SH-SY5Y (cell line): ENCODE data around the gene AP5Z1.

Experiments
- GATA2 ChIP-seq: IDR thresholded peaks from 2 replicates; pipeline ENCODE4 v1.6.1; 2011; ENCODE audit warnings: mild to moderate bottlenecking, low read depth, low read length
- GATA3 ChIP-seq: IDR thresholded peaks from 2 replicates; pipeline ENCODE4 v1.6.1; 2011; ENCODE audit warnings: low read depth, mild to moderate bottlenecking, low read length, moderate library complexity

Gene AP5Z1

DNA sequence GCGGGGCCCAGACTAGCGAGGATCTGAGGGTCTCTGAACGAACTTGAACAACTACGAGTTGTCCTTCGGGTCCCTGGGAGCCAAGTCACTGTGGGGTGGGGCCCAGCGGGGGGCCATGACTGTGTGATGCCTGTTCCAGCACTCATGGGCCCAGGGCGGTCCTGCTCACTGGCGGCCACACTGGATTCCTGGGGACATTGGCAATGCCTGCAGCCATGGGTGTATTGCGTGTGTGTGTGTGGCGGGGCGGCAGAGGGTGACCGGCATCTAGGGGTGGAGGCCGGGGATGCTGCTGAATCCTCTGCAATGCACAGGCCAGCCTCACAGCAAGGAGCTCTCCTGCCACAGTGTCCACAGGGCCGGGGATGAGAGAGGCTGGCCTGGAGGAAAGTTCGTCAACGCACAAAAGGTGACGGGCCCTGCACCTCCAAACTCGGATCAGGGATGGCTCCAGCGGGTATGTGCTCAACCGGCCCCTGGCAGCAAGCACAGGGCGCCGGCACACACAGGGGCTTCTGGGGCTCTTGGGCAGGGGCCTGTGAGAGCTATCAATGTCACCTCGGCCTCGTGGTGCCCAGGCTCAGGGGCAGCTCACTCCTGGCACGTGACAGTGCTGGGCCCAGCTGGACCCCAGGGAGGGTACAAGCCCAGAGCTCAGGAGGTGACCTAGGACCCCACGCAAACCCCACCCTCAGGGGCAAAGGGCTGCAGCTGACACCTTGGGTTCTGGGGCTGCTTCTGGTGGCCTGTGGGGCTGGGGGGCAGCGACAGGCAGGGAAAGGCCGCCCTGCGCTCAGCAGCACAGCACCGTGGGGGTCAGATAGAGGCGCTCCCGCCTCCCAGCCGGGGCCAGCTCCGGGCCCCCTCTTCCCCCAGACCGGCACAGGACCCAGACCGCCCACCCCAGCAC, 58.5 kb downstream of the AP5Z1 start:
- TF ChIP-seq GATA2 (no peak), GATA3 (no peak)

DNA sequence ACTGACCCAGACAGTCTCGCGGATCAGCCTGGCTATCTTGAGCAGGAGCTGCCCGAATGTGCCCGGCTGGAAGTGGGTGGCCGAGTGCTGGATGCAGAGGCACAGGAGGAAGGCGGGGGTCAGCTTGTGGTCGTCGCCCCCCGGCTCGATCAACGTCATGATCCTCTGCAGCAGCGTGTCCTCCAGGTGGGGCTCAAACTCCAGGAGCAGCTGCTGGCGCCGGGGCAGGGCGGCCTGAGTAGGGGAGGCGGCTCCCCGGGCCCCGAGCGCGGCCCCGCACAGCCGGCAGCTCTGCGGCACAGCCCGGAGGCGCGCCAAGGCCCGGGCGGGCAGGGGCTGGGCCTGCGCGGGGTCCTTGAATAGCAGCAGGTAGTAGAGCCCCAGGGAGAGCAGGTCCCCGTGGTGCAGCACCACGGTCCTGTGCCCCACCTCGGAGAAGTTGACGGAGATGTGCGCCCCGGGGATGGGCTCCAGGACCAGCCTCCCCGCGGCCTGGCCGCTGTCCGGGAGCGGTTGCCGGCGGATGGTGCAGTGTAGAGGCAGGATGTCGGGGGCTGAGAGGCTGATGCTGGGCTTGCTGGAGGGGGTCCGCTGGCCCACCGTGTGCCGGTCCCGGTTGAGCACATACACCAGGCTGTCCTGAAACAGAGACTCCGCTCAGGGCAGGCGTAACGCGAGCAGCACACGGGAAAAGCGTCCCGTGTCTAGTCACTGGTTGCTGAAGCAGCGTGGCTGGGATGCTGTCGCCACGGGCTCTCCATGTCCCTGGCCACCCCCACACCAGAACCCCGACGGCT, 59.4 kb downstream of the AP5Z1 start:
- no peak for TF ChIP-seq GATA2
- TF ChIP-seq GATA3: no peak

DNA sequence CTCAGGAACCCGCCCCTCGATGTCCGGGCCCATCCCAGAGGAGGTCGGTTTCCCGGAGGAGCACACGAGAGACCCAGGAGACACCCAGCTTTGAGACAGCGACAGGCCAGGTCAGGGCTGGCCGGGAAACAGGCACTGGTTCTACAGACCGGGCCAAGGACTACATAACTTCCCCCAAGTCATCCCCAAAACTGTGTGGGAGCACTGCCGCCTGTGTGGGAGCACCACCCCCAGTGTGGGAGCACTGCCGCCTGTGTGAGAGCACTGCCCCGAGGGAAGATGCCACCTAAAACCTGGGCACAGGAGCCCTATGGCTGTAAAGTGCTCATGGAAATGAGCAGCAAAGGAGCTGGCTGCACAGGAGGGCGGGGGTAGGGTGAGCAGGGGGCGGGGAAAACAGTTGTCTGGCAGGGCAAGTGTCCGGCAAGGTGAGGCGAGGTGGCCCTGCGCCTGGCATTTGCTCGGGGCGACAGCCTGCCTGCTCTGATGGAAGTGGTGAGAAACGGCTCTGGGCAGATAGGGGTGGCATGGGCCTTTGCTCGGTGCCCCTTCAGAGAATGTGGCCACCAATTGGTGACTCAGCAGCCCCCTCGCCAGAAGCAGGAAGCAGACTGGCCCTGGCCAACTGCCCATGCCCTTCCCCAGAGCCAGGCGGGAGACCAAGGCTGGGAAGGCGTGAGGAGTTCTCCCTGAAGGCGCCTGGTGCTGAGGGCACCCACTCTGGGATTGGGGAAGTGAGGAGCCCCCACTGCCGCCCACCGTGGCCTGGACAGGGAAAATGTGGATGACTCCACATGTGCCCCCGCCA, 60.2 kb downstream of the AP5Z1 start:
- TF ChIP-seq GATA3 (no peak), GATA2 (no peak)

DNA sequence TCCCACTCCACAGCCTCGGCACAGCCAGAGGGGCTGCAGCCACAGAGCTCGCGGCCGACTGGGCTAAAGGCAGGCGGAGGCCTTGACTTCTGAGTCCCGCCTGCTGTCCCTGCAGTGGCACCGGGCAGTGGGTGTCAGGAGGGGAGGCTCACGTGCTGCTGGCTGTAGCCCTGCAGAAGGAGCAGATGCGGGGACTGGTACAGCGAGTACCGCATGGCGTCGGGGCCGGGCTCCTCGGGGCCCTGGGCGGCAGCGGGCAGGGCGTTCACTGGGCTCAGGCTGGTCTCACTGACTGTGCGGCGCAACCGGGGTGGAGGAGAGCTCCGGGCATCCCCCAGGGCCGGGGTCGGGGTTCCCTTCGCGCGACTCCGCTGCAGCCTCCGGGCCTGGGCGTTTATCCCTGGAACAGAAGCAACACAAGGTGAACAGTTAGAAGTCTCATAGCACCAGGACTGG, 60.8 kb downstream of the AP5Z1 start:
- TF ChIP-seq GATA2: no peak
- TF ChIP-seq GATA3: no peak

DNA sequence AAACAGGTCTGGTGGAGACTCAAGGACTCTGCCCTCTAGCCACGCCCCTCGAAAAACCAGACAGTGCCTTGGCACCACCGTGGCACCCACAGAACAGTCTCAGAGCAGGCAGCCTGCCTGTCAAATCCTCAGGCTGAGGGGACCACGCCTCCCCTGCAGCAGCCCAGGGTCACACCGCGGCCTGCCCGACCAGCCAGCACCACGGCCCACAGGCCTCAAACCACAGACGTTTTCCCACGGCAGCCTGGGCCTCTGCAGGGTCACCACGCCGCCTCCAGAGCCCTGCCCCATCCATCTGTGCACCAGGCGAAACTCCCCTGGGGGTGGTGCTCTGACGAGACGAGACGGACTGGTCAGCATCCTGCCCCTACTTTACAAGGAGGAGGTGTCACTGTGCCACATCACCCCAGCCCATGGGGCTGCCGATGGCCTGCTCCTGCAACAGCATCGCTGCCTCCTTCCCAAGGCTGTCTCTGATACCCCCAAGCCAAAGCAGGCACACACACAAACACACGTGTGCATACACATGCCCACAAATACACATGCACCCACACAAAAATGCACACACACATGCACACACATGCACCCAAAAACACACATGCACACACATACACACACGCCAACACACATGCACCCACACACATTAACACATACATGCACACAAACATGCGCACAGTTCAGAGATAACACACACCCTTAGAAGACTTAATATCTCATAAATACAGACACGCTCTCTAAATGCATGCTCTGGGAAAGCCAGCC, 61.8 kb downstream of the AP5Z1 start:
- TF ChIP-seq GATA2 (no peak), GATA3 (no peak)

DNA sequence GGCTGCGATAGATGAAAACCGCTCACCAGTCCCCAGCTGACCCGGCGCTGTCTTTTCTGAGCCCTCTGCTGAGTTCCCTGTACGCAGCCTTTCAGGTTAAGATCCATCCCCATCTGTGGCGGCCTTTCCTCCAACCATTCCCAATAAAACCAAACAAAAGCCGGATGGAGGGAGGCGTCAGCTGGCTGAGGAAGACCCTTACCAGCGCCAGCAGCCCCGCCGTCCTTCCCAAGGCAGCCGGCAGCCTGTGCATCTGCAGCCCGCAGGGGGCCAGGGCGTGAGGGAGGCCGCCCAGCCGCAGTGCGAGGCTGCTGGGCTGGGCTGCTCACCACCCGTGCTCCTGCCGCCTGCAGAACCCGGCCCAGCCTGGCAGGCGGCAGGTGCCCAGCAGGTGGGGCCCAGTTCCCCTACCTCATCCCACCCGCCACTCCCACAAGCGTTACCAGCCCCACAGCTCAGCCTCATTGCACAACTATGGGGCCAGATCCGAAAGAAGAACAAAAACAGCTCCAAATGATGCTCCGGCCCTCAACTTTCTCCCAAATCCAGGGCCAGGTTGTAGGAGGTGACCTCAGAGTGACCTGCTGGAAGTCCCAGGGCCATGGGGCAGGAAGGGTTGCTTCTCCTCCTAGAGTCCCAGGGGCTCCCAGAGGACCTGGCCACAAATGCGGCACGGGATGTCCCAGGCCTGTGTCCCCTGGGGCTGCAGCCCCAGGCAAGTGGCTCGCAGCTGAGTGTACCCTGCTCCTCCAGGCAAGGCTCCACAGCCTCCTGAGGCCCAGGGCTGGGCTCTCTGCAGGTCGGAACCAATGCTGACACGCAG, 62.6 kb downstream of the AP5Z1 start:
- no peak for TF ChIP-seq GATA2
- TF ChIP-seq GATA3: no peak

DNA sequence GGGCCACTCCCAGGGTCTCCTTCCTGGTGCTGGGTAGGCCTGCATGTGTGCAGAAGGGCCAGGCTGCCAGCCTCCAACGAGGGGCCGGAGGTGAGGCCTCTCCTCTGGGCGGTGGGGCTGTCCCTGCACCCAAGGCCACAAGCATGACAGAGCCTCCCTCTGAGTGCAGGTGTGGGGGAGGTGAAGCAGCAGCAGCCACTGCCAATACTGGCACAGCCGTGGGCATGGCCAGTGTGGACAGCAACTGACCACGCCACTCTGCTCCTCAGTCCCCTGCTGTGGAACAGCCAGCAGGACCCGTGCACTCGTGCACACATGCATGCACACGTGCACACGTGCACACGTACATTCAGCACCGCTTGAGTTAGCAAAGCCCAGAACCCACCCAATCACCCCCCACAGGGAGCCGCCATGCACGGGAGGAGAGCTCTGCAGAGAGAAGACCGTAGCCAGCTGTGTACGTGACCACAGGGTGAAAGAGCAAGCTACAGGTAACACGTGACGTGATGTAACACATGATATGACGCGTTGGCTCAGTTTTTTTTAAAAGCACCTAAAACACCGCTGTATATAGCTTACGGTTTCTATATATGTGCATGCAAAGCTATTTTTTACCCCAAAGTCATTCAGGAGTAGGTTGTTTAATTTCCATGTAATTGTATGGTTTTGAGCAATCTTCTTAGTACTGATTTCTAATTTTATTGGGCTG, 63.4 kb downstream of the AP5Z1 start:
- no peak for TF ChIP-seq GATA3

DNA sequence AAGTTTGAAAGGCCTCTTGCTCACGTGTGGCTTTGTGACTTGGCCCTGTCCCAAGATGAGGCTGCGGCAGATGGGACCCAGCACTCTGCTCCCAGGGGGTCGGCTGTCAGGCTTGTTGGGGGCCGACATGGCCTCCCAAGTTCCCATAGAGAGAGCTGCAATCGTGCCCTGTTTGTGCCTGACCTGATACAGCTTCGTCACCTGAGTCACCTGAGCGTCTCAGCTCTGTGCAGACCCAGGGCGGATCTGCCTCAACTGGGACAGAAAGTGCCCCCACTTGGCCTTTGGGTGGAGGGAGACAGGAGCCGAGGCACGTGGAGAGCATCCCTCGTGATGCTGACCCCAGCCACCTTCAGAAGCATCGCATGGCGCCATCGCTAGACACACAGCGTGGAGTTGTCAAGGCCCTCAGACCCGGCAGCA, 64.7 kb downstream of the AP5Z1 start:
- TF ChIP-seq GATA2 (no peak), GATA3 (no peak)
